ENCODE measurements around the gene GABRG3.

DNA sequence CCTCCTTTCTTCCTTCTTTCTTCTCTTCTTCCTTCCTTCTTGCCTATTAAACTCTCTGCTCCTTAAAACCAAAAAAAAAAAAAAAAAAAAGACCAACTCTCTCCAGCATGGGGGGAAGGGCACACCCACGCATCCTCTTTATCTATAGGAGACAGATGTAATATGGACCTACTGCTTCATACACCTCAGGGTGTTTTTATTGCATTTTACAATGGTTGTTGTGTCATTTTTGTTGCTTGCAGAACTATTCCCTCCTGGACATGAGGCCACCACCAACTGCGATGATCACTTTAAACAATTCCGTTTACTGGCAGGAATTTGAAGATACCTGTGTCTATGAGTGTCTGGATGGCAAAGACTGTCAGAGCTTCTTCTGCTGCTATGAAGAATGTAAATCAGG, 561.4 kb downstream of the GABRG3 start:
- TF ChIP-seq POLR2AphosphoS5 (IDR thresholded peaks at IDR 0.05; ENCODE audit: low read depth, low read length) (no peak), FOXP2 (optimal IDR thresholded peaks at IDR 0.05; ENCODE audit: borderline replicate concordance, extremely low read depth, extremely low read length, insufficient read depth) (no peak), REST (IDR thresholded peaks at IDR 0.05; ENCODE audit: insufficient read depth in 1 of 2, low read depth in 2 of 2, low read length in 2 of 2) (no peak), SIN3A (IDR thresholded peaks at IDR 0.05; ENCODE audit: borderline replicate concordance, insufficient read depth, low read length) (no peak), TAF1 (IDR thresholded peaks at IDR 0.05; ENCODE audit: borderline replicate concordance, insufficient read depth, low read length) (no peak)

All from PFSK-1 (cell line).